HG02763 (cell line): ENCODE measurements around the gene ZP1.
A peak's percentile ranks its signal among the peaks of the same experiment; 100 is the strongest.
"Not testable (repeated sequence)": the region's sequence is repeated elsewhere in the genome, so short reads cannot be mapped to it uniquely, and the experiment has no call there.

Experiments used
- ATAC-seq: cut with Tn5 transposase; IDR thresholded peaks from one replicate; pipeline ENCODE4 v1.9.1; 2021; ENCODE audit warnings: mild to moderate bottlenecking, moderate library complexity; ENCODE audit not compliant: unreplicated experiment

The ZP1 gene

DNA sequence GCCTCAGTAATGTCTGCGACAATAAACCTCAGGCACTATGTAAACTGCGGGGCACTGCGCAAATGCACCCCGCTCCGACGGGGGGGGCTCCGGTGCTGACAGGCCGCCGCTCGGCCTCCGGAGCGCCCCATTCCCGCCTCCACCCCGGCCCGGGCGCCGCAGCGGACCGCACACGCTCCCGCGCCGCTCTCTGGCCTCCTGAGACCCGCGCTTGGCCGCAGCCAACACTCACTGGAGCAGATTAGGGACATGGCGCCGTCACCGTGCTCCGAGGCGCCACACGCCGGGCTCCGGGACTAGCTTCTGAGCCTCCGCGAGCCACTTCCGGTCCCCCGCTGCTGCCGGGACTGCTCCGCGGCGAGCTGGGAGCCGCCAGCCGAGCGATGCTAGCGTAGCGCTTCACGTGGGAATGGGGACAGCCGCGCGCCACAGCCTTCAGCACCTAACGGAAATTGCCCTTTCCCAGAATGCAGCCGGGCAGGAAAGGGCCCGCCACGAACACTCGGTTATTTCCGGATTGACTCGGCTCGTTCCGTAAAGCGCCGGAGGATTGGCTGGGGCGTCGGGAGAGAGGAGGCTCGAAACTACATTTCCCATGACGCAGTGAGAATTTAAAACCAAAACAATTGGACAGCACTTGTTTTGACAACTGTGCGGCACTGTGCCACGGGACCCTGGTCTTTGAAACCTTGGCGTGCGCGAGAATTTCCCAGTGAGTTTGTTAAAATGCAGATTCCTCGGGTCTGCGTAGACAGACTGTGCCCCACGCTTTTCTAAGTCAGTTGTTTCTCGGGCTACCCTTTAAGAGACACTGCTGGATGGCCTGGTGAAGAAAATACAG is 39.0 kb downstream of the ZP1 start, which contains the start of gene PRPF19:
PRPF19 (minus strand) TSS at position 454 of the 841 bp plus-strand sequence; CDS start at position 251, 203 bp downstream.
- peak; percentile 78 for ATAC-seq

DNA sequence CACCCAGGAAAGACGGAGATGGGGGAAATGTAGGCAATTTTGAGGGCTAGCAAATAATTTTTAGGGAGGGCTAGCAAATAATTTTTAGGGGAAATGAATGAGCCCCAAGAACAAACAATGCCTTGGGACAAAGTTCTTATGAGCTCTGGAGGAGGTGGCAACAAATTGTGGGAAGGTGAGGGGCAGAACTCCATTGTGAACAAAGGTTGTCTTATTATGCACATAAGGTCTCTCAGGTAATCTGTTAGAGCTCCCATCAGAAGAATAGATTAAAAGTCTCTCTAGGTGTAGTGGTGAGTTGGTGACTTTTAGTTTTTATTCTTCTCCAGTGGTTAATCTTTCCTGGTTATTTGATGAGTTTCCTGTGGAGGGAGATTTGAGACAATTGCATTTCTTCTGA is 41.5 kb downstream of the ZP1 start:
- ATAC-seq: no peak

DNA sequence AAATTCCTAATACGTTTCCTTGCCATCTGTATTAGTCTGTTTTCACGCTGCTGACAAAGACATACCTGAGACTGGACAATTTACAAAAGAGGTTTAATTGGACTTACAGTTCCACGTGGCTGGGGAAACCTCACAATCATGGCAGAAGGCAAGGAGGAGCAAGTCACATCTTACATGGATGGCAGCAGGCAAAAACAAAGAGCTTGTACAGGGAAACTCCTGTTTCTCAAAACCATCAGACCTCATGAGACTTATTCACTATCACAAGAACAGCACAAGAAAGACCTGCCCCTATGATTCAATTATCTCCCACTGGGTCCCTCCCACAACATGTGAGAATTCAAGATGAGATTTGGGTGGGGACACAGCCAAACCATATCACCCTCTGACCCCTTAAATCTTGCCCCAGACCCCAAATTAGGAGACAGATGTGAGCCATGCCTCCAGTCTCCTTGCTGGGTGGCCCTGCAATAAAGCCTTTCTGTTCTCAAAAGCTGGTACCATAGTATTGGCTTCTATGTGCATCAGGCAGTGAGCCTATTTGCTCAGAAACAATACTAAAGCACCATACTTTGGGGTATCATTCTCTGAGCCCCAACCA is 42.4 kb downstream of the ZP1 start:
- ATAC-seq: not testable (repeated sequence)

DNA sequence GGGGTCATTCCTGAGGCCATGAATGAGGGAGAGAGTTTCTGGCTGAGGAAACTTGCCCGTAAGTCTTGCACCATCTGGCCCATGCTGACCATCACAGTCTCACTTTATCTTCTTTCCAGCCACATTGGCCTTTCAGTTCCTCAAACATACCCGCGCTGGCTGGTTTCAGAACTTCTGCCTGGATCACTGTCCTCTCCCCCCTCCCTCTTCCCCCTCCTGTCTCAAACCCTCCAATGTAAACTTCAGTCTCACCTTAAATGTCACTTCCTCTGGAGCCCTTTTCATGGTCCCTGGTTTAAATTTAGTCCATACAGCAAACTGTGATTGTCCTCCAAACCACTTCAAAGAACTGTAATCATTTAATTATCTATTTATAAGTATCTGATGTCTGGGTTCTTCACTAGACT is 42.9 kb downstream of the ZP1 start:
- peak; percentile 36 for ATAC-seq

DNA sequence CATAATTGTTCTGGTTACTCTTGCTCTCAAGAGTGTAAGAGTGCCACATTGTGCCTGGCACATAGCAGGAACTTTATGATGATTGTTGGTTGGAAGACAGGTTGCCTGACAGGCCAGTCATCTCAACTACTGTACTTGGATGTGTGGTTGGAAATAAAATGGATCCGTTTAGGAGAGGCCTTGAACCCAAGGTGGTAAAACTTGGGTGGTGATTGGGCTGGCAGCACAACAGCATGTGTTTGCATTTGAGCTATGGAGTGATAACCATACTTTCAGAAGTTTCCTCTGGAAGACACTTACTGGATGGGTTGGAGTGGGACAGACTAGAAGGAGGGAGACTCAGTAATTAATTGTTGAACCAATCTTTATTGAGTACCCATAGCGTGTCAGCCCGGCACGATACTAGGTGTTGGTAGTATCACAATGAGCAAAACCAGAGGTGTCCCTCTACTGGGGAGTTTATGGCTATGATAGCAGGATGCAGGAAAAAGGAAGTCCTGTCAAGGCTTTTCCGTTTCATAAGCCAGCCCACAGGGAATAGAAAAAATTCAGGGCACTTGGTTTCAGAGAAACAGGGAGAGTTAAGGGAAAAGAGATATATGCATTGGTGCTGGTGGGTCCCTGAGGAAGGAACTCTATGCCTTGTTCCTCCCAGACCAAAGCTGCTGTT is 43.5 kb downstream of the ZP1 start:
- ATAC-seq: no peak

DNA sequence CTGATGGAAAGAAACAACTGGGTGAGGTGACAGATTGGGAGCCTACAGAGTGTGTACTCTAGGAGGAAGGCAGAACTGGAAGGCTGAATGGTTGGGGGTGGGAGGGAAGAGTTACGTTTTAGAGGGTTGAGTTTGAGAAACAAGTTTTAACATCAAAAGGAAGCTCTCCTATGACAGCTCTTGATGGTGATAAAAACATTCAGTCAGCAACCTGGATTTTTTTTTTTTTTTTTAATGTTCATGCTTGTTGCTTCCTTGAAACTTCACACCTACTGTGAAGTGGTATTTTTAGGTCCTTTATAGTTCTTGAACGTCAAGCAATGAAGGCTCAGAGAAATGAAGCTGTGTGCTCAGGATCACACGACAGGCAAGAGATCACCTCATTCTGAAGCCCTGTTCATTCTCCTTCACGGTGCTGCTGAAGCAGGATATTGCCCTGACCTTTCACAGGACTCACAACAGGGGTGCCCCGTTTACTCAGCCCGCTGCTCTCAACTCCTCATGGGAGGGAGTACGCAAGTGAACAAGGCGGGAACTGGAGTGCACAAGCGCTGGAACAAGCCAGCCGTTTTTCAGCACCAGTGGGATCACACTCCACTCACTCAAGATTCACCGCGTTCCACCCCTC is 45.0 kb downstream of the ZP1 start:
- no peak for ATAC-seq

- ATAC-seq: no peak
Observed at GRCh38 chr11:60912851-60913528, 45.6 kb downstream of the ZP1 start.

DNA sequence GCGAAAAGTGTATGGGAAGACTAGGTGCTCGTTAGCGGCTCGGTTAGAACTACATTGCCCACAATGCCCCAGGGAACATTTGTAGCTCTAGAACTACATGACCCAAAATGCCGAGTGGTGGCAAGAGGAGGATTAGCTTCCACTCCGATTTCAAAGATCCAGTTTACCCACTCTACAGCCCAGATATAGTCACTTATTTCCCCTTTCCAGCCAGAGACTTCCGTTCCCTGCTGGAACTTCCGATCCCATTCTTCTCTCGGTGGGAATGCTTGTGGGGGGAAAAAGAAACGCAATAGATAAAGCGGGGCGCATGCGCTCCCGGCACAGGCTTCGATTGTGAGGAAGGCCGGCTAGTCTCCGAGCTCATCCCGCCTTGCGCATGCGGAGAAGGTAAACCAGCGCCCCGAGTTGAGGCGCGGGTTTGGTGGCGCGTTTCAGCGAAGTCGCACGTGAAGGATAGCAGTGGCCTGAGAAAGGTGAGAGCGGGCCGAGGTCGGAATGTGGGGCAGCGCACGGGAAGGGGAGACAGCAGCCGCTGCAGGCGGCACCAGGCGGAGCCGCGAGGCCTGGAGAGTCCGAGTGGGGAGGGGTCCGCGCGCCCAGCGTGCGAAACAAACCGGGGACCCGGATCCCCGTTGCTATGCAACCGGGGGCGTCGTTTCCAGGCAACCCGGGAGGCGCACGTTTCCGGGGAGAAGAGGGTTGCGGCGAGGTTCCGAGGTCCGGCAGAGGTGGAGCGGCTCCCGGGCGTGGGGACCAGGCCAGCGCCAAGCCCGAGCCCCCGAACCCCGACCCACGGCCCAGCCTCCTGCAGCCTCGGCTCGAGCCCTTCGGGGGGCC is 46.7 kb downstream of the ZP1 start, which contains the start of gene TMEM109:
TMEM109 (plus strand) TSS at position 366 of the 840 bp plus-strand sequence. CDS start 5,536 bp downstream, outside the sequence.
- peak; percentile 41 for ATAC-seq

- ATAC-seq: peak; percentile 3
Observed at GRCh38 chr11:60914633-60915247, 47.4 kb downstream of the ZP1 start.

DNA sequence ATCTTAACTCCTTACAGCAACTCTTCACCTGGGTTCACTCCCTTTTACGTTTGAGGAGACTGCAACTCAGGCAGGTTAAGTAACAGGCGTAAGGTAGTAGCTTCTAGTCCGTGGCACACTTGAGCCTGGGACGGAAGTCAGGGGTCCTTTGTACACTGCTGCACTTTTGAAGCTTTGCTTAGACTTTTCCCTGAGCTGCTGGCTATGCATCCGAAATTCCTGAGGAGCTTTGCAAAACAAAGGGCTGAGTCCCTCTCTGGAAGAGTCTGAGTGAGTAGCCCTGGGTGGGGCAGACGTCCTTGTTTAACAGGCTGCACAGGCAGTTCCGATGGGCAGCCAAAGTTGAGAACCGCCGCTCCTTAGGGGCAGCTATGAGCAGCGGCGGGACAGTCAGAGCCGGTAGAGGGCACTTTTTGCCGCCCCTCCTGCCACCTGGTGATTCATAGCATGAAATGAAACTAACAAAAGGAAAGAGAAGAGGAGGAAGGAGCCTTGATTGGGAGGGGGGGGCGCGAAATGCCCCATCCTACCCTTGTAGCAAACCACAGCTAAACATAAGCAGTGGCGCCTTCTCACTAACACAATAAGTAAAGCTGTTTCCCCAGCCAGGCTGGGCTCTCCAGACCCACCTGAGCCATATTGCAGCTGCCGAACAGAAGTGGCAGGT is 48.0 kb downstream of the ZP1 start:
- peak; percentile 43 for ATAC-seq

GRCh38 chr11:60916669-60917206 is 49.4 kb downstream of the ZP1 start:
- ATAC-seq: no peak

- no peak for ATAC-seq
Observed at GRCh38 chr11:60917267-60917666, 49.9 kb downstream of the ZP1 start.

DNA sequence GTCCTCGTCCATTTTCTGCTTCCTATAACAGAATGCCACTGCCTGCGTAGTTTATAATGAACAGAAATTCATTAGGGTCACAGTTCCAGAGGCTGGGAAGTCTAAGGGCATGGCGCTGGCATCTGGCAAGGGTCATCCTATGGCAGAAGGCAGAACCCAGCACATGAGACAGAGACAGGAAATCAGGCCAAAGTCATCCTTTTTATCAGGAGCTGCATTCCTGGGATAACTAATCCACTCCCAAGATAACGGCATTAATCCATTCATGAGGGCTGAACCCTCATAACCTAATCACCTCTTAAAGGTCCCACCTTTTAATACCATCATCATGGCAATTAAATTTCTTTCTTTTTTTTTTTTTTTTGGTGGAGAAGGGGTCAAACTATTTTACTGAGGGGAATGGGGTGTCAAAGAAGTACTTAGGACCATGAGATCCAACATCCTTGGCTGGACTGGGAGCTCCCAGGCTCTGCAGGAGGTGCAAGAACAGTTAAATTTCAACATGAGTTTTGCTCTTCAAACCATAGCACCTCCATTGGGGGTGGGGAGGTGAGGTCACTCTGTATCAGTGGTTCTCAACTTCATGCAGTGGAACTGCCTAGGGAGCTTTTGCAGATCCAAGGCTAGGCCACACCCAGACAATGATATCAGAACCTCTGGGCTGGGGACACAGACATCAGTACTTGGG is 51.1 kb downstream of the ZP1 start:
- no peak for ATAC-seq

DNA sequence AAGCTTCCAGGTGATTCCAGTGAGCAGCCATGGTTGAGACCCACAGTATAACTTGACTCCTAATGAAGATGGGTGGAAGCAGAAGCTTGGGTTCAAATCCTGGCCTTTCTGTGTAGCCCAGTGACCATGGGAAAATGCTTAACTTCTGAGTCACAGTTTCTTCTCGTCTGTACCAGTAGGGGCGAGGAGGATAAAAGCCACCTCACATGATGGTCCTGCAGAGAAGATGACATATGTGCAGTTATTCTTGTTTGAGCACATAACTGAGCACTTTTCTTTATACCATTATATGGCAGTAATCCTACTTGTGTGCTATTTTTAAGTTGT is 51.6 kb downstream of the ZP1 start:
- ATAC-seq: no peak

DNA sequence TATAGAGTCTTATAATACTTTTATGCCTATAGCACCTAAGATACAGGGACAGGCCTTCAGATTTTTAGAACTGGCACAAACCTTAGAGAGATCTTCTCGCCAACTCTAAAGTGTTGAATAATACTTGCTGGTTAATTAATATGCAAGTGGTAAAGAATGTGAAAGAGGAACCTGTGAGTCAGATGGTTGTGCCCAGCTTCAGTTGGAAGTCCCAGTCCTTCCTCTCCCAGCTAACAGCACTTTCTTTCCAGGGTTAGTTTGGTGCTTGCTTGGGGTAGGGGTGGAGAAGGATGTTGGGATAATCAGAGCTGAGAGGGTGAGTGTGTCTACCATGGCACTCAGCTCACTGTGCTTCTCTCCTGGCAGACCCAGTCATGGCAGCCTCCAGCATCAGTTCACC is 52.0 kb downstream of the ZP1 start:
- ATAC-seq: no peak

DNA sequence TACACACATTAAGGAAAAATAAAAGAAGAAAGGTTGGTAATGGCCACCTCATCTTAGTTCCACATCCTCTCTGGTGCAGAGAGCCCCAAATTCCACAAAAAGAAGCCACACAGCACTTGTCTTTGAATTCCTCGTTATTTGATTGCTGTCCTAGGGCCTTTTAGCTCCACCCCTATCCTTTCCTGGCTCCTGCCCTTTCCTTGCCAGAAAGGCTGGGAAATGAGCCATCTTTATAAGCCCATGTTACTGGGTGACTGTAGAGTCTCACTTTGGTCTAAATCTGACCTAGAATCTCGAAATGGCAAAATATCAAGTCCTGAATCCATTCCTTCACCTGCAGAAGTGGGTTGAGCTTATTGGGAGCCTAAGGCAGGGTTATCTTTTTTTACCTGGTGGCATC is 52.6 kb downstream of the ZP1 start:
- ATAC-seq: no peak

DNA sequence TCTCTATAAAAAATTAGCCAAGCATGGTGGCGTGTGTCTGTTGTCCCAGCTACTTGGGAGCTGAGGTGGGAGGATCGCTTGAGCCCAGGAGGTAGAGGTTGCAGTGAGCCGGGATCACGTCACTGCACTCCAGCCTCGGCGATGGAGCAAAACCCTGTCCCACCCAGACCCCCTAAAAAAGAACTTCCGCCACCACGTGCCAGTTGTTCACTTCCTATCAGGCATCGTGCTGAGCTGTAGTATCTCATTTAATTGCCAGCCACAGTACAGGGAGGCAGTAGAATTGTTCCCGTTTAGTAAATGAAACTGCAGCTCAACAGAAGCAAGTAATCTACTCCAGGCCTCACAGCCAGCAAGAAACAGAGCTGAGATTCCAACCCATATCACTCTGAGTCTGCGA is 53.9 kb downstream of the ZP1 start:
- no peak for ATAC-seq

GRCh38 chr11:60921777-60922335 is 54.5 kb downstream of the ZP1 start:
- no peak for ATAC-seq
